Prostate gland (tissue), 2 donors: Measurements from ENCODE around the gene NUDT5.
A peak's percentile ranks its signal among the peaks of the same experiment; 100 is the strongest.

Experiments used
- CTCF ChIP-seq, 4 experiments: fragments of 200-600 bp in 2 of 4; fragments of 450-650 bp in 2 of 4; sonication (generic) in 2 of 4; IDR thresholded peaks; 1 replicate in 3 of 4; 2 replicates in 1 of 4; pipeline ENCODE4 v1.5.1; 2016 to 2019; ENCODE audit warnings: antibody characterized with exemption in 4 of 4, mild to moderate bottlenecking in 2 of 4, moderate library complexity in 2 of 4
- POLR2A ChIP-seq: fragments of 450-650 bp; IDR thresholded peaks from one replicate; pipeline ENCODE4 v1.6.1; 2016; ENCODE audit warnings: antibody characterized with exemption, mild to moderate bottlenecking
- POLR2AphosphoS5 ChIP-seq: sonication (generic); formaldehyde crosslinking; IDR thresholded peaks from one replicate; pipeline ENCODE4 v1.6.1; 2017; ENCODE audit warnings: antibody characterized with exemption

GRCh38 chr10:12241810-12242529 is 46.3 kb upstream of the NUDT5 start:
- no peak for TF ChIP-seq CTCF (IDR thresholded peaks at IDR 0.05)
- TF ChIP-seq POLR2AphosphoS5 = peak; percentile 68
- no peak for TF ChIP-seq POLR2A
